NCI-H2107 treated with DMSO at 0.1 percent for 48 hours (cell line): ENCODE measurements around the gene NFIB.

Source experiments
- DNase-seq: peaks from one replicate; lab custom pipeline; 2025; ENCODE audit not compliant: unreplicated experiment; lab: John Stamatoyannopoulos, UW

Gene NFIB

GRCh38 chr9:14218253-14218652, 95.7 kb downstream of the NFIB start:
- DNase-seq = peak; percentile 69

- no peak for DNase-seq
These were observed 97.2 kb downstream of the NFIB start for GRCh38 chr9:14216612-14217194.

- DNase-seq = no peak
These were observed 98.3 kb downstream of the NFIB start for GRCh38 chr9:14215614-14216013.

- no peak for DNase-seq
These were observed 99.2 kb downstream of the NFIB start for GRCh38 chr9:14214693-14215092.

GRCh38 chr9:14214065-14214684, 99.8 kb downstream of the NFIB start:
- DNase-seq = no peak

- no peak for DNase-seq
These were observed 100.4 kb downstream of the NFIB start for GRCh38 chr9:14213504-14213903.

GRCh38 chr9:14212697-14213420, 101.1 kb downstream of the NFIB start:
- no peak for DNase-seq

- no peak for DNase-seq
These were observed 101.9 kb downstream of the NFIB start for GRCh38 chr9:14212077-14212476.

GRCh38 chr9:14211564-14211963, 102.4 kb downstream of the NFIB start:
- DNase-seq = no peak

- no peak for DNase-seq
These were observed 103.5 kb downstream of the NFIB start for GRCh38 chr9:14210428-14210827.

GRCh38 chr9:14209399-14210345, 104.3 kb downstream of the NFIB start:
- DNase-seq = peak; percentile 87

GRCh38 chr9:14207352-14207995, 106.5 kb downstream of the NFIB start:
- DNase-seq = peak; percentile 20

- no peak for DNase-seq
These were observed 108.5 kb downstream of the NFIB start for GRCh38 chr9:14205463-14205862.

GRCh38 chr9:14203356-14204056, 110.4 kb downstream of the NFIB start:
- DNase-seq = no peak

- no peak for DNase-seq
These were observed 115.0 kb downstream of the NFIB start for GRCh38 chr9:14198841-14199455.

GRCh38 chr9:14198047-14198840, 115.7 kb downstream of the NFIB start:
- DNase-seq = no peak

GRCh38 chr9:14197325-14197858, 116.5 kb downstream of the NFIB start:
- no peak for DNase-seq

- no peak for DNase-seq
These were observed 120.5 kb downstream of the NFIB start for GRCh38 chr9:14193328-14193990.
